H1 (cell line): ENCODE measurements around the gene FAM168B.

Experiments
- CBX5 ChIP-seq: fragments of 300-800, 300-1000 bp; sonication (generic); IDR thresholded peaks from 2 replicates; pipeline ENCODE4 v1.7.1; 2016; ENCODE audit warnings: antibody characterized with exemption, low read length, low read depth
- CEBPB ChIP-seq: IDR thresholded peaks from 2 replicates; pipeline ENCODE4 v1.6.1; 2012; ENCODE audit warnings: low read depth, low read length
- CHD2 ChIP-seq: IDR thresholded peaks from 2 replicates; pipeline ENCODE4 v1.6.1; 2012; ENCODE audit warnings: low read length, improper control_type of control experiment
- CREB1 ChIP-seq: IDR thresholded peaks from 2 replicates; pipeline ENCODE4 v1.6.1; 2012; ENCODE audit warnings: inconsistent platforms
- JUN ChIP-seq: IDR thresholded peaks from 2 replicates; pipeline ENCODE4 v1.6.1; 2011; ENCODE audit warnings: low read depth, mild to moderate bottlenecking, improper control_type of control experiment, low read length
- POLR2AphosphoS5 ChIP-seq: IDR thresholded peaks from 2 replicates; pipeline ENCODE4 v1.6.1; 2011; ENCODE audit warnings: low read depth, low read length
- POU5F1 ChIP-seq: IDR thresholded peaks from 2 replicates; pipeline ENCODE4 v1.6.1; 2011; ENCODE audit warnings: low read depth, mild to moderate bottlenecking, low read length, moderate library complexity
- RAD21 ChIP-seq, 2 experiments: IDR thresholded peaks in 1 of 2; conservative IDR thresholded peaks in 1 of 2; 2 replicates each; pipeline ENCODE4 v1.6.1; 2011; ENCODE audit warnings: low read depth in 2 of 2, low read length in 2 of 2, improper control_type of control experiment in 1 of 2, inconsistent platforms in 1 of 2, mild to moderate bottlenecking in 1 of 2, moderate library complexity in 1 of 2
- RXRA ChIP-seq: IDR thresholded peaks from 2 replicates; pipeline ENCODE4 v1.6.1; 2011; ENCODE audit warnings: low read depth, mild to moderate bottlenecking, low read length, moderate library complexity; ENCODE audit not compliant: insufficient read depth
- SP4 ChIP-seq: IDR thresholded peaks from 2 replicates; pipeline ENCODE4 v1.6.1; 2012; ENCODE audit warnings: low read length, inconsistent platforms
- TAF1 ChIP-seq: IDR thresholded peaks from 2 replicates; pipeline ENCODE4 v1.6.1; 2011; ENCODE audit warnings: mild to moderate bottlenecking, low read depth, low read length
- ZNF274 ChIP-seq: IDR thresholded peaks from 2 replicates; pipeline ENCODE4 v1.7.0; 2012; ENCODE audit warnings: low read length, borderline replicate concordance; ENCODE audit errors: extremely low read depth
- TF ChIP-seq, protein P1 (sequence below), 3 experiments: IDR thresholded peaks; 1 replicate in 2 of 3; 2 replicates in 1 of 3; pipeline versions ENCODE4 v1.5.1 to v1.6.1; 2011; ENCODE audit warnings: low read length in 3 of 3, mild to moderate bottlenecking in 3 of 3, inconsistent platforms in 2 of 3, low read depth in 1 of 3, moderate library complexity in 1 of 3; ENCODE audit not compliant: insufficient read depth in 1 of 3; ENCODE audit errors: control extremely low read depth in 1 of 3

DNA sequence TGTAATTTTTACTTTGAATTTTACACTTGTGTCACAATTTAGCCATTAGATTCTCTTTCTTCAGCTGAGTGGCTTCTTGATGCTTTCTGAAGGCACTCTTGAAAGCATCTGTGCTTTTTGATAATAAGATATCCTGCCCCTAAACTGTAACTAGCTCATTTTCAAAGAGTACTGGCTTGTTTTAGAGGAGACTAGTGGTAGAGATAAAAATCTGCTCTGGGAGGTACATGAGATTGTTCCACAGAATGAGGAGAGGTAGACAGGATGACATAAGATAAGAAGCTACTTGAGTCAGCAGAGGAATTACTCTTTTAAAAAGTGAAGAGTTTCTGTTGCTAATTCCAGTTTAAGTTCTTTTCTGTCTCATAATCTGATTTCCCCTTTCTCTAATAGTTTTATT, 22.5 kb upstream of the FAM168B start:
- TF ChIP-seq, protein P1, sequence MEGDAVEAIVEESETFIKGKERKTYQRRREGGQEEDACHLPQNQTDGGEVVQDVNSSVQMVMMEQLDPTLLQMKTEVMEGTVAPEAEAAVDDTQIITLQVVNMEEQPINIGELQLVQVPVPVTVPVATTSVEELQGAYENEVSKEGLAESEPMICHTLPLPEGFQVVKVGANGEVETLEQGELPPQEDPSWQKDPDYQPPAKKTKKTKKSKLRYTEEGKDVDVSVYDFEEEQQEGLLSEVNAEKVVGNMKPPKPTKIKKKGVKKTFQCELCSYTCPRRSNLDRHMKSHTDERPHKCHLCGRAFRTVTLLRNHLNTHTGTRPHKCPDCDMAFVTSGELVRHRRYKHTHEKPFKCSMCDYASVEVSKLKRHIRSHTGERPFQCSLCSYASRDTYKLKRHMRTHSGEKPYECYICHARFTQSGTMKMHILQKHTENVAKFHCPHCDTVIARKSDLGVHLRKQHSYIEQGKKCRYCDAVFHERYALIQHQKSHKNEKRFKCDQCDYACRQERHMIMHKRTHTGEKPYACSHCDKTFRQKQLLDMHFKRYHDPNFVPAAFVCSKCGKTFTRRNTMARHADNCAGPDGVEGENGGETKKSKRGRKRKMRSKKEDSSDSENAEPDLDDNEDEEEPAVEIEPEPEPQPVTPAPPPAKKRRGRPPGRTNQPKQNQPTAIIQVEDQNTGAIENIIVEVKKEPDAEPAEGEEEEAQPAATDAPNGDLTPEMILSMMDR (IDR thresholded peaks at IDR 0.05; ENCODE audit: control extremely low read depth in 1 of 3, insufficient read depth in 1 of 3, low read depth in 1 of 3, low read length in 3 of 3) = no peak
- TF ChIP-seq CHD2 = no peak
- no peak for TF ChIP-seq POU5F1
- TF ChIP-seq CBX5 = no peak
- no peak for TF ChIP-seq CREB1
- no peak for TF ChIP-seq POLR2AphosphoS5
- no peak for TF ChIP-seq CEBPB
- no peak for TF ChIP-seq RAD21 (IDR thresholded peaks at IDR 0.05 in 1 of 2, conservative IDR thresholded peaks at IDR 0.05 in 1 of 2; ENCODE audit: low read depth in 2 of 2, low read length in 2 of 2)
- no peak for TF ChIP-seq JUN
- TF ChIP-seq ZNF274 = no peak
- TF ChIP-seq RXRA = no peak
- no peak for TF ChIP-seq TAF1
- TF ChIP-seq SP4 = no peak
